PC-3 (cell line): ENCODE data around the gene TBC1D24.

Experiments
- CTCF ChIP-seq: fragments of 300-600 bp; sonication (generic); conservative IDR thresholded peaks from 2 replicates; pipeline ENCODE4 v1.5.1; 2017; ENCODE audit warnings: antibody characterized with exemption, low read depth, mild to moderate bottlenecking, low read length
- EZH2phosphoT487 ChIP-seq: fragments of 300-600 bp; sonication (generic); IDR thresholded peaks from 2 replicates; pipeline ENCODE4 v1.6.1; 2018; ENCODE audit warnings: mild to moderate bottlenecking, antibody characterized with exemption, low read length, borderline replicate concordance

DNA sequence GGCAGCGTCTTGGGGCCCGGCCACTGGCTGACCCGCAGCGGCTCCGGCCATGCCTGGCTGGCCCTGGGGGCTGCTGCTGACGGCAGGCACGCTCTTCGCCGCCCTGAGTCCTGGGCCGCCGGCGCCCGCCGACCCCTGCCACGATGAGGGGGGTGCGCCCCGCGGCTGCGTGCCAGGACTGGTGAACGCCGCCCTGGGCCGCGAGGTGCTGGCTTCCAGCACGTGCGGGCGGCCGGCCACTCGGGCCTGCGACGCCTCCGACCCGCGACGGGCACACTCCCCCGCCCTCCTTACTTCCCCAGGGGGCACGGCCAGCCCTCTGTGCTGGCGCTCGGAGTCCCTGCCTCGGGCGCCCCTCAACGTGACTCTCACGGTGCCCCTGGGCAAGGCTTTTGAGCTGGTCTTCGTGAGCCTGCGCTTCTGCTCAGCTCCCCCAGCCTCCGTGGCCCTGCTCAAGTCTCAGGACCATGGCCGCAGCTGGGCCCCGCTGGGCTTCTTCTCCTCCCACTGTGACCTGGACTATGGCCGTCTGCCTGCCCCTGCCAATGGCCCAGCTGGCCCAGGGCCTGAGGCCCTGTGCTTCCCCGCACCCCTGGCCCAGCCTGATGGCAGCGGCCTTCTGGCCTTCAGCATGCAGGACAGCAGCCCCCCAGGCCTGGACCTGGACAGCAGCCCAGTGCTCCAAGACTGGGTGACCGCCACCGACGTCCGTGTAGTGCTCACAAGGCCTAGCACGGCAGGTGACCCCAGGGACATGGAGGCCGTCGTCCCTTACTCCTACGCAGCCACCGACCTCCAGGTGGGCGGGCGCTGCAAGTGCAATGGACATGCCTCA, 3.1 kb upstream of the TBC1D24 start:
- TF ChIP-seq CTCF (no peak), EZH2phosphoT487 (no peak)
